K562 (cell line): ENCODE results near the gene PCED1B. TPM values are rescaled to one million over a fixed set of nuclear protein-coding genes. Genes with fewer than 3 reads are reported as not detected.

Source experiments
- AFF1 ChIP-seq, 2 experiments: fragments of 450-650 bp; IDR thresholded peaks; 2 replicates each; pipeline ENCODE4 v1.6.1; 2018; ENCODE audit warnings: mild to moderate bottlenecking in 2 of 2, low read depth in 1 of 2; ENCODE audit not compliant: partially characterized antibody in 2 of 2
- ARNT ChIP-seq, 2 experiments: fragments of 450-650 bp; IDR thresholded peaks; 2 replicates each; pipeline ENCODE4 v1.6.1; 2016; ENCODE audit warnings: mild to moderate bottlenecking in 1 of 2
- CBX8 ChIP-seq: fragments of 200-600 bp; sonication (generic); IDR thresholded peaks from 2 replicates; pipeline ENCODE4 v1.6.1; 2012; ENCODE audit warnings: borderline replicate concordance, mixed run types, low read depth, mild to moderate bottlenecking, moderate library complexity, mixed read lengths, low read length, control low read depth, inconsistent platforms; ENCODE audit not compliant: poor library complexity, severe bottlenecking; ENCODE audit errors: extremely low read depth
- CREM ChIP-seq: IDR thresholded peaks from 2 replicates; pipeline ENCODE4 v1.6.1; 2014; ENCODE audit warnings: antibody characterized with exemption, low read depth
- ERF ChIP-seq: fragments of 450-650 bp; formaldehyde crosslinking; IDR thresholded peaks from 2 replicates; pipeline ENCODE4 v1.4.0; 2020; ENCODE audit warnings: mild to moderate bottlenecking, mixed read lengths
- ILF3 ChIP-seq: fragments of 450-650 bp; IDR thresholded peaks from 2 replicates; pipeline ENCODE4 v1.6.1; 2018; ENCODE audit warnings: antibody characterized with exemption, mild to moderate bottlenecking, moderate library complexity, borderline replicate concordance
- LARP7 ChIP-seq: fragments of 450-650 bp; IDR thresholded peaks from 2 replicates; pipeline ENCODE4 v1.6.1; 2016
- MAFK ChIP-seq: IDR thresholded peaks from 2 replicates; pipeline ENCODE4 v1.6.1; 2011; ENCODE audit warnings: low read length, improper control_type of control experiment
- MTA3 ChIP-seq: fragments of 450-650 bp; formaldehyde crosslinking; IDR thresholded peaks from 2 replicates; pipeline ENCODE4 v1.6.1; 2017; ENCODE audit warnings: mild to moderate bottlenecking, borderline replicate concordance
- NFRKB ChIP-seq: fragments of 450-650 bp; IDR thresholded peaks from 2 replicates; pipeline ENCODE4 v1.6.1; 2016; ENCODE audit warnings: low read depth
- PPARD ChIP-seq: fragments of 250-450 bp; sonication (Bioruptor Pico); IDR thresholded peaks from 2 replicates; pipeline ENCODE4 v1.8.0; 2022; ENCODE audit warnings: inconsistent platforms, mild to moderate bottlenecking, moderate library complexity
- SAFB2 ChIP-seq: fragments of 200-400 bp; formaldehyde crosslinking; IDR thresholded peaks from 2 replicates; pipeline ENCODE4 v1.6.1; 2018; ENCODE audit warnings: borderline replicate concordance, low read length, low read depth, moderate library complexity; ENCODE audit not compliant: severe bottlenecking
- SMARCA5 ChIP-seq: fragments of 450-650 bp; IDR thresholded peaks from 2 replicates; pipeline ENCODE4 v1.6.1; 2016
- XRCC4 ChIP-seq: IDR thresholded peaks from one replicate; pipeline ENCODE4 v1.6.1; 2011; ENCODE audit not compliant: insufficient read depth, insufficient read length; ENCODE audit errors: extremely low read depth
- ZC3H4 ChIP-seq: sonication (generic); formaldehyde crosslinking; IDR thresholded peaks from 2 replicates; pipeline ENCODE4 v1.9.0; 2021; ENCODE audit warnings: missing genetic modification reagents, borderline replicate concordance
- ZNF592 ChIP-seq: fragments of 450-650 bp; IDR thresholded peaks from 2 replicates; pipeline ENCODE4 v1.6.1; 2017; ENCODE audit warnings: antibody characterized with exemption, mild to moderate bottlenecking
- polyA plus RNA-seq, 8 experiments: library from polyadenylated mRNA; depleted of rRNA in 4 of 8; stranded (reverse) in 5 of 8; unstranded in 3 of 8; fragments of >200 nt; fragmentation: Nextera tagmentation in 2 of 8; fragmentation: Illumina TruSeq in 1 of 8; extraction: Ambion mirVana in 2 of 8; extraction: Trizol in 1 of 8; gene quantifications; 2 replicates each; pipeline versions ENCODE4 v1.2.1 to v1.2.3, GENCODE V29; 2011 to 2014; ENCODE audit warnings: inconsistent platforms in 1 of 8, missing spikeins in 1 of 8
- total RNA-seq, 7 experiments: library from RNA; depleted of rRNA in 6 of 7; stranded (reverse); fragments of >200 nt in 6 of 7; fragmentation: Illumina TruSeq in 2 of 7; extraction: Trizol in 2 of 7; gene quantifications; 2 replicates each; pipeline versions ENCODE4 v1.2.1 to v1.2.3, GENCODE V29; 2011 to 2021; ENCODE audit warnings: low replicate concordance in 1 of 7
- TF ChIP-seq, protein P1 (sequence below): fragments of 250-450 bp; sonication (Bioruptor Pico); IDR thresholded peaks from 2 replicates; pipeline ENCODE4 v1.5.0; 2021; ENCODE audit warnings: mild to moderate bottlenecking, moderate library complexity

PCED1B gene
- total and polyA plus RNA-seq, 9 of the 15 experiments (the other 6 are each of a cell fraction or from before 2014, with no cell fraction given), result 1.2 to 9.3 (median 2.5) TPM

DNA sequence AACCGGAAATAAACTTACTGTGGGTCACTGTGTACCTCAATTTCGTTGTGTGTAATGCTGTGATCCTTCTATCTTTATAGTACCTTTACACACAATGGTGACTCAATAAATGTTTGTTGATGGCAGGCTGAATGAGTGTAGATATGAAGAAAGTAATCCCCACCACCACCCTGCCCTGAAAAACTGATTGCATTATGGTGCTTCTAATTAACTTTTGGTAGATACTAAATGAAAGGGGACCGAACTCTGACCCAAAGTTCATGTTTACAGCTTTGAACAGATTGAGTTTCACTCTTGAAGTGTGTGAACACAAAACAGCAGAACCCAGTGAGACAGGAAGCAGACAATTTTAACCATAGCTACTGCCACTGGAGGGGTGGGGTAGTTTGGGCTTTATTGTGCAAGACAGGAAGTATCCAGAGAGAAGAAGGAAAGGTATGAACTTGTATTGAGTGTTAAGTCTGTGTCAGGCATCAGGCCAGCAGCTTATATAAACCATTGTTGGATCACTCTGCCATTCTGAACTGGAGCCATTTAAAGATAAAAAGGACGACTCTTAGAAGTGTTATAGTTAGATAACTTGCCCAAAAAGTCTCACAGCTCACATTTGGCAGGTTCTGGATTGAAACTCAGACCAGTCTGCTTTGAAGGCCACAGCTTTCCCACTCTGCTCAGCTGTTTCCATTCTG, 197.3 kb downstream of the PCED1B start (continued):
- TF ChIP-seq AFF1 (IDR thresholded peaks at IDR 0.05; ENCODE audit: low read depth in 1 of 2, partially characterized antibody in 2 of 2), result peak in 1 of 2 experiments; percentile 27
- no peak for TF ChIP-seq SMARCA5
- TF ChIP-seq ZNF592, result peak; percentile 87
- TF ChIP-seq ARNT (IDR thresholded peaks at IDR 0.05), result no peak; a peak in 1 of 4 replicates
- no peak for TF ChIP-seq CBX8
- no peak for TF ChIP-seq XRCC4
- no peak for TF ChIP-seq ILF3
- TF ChIP-seq MTA3, result no peak
- TF ChIP-seq, protein P1, sequence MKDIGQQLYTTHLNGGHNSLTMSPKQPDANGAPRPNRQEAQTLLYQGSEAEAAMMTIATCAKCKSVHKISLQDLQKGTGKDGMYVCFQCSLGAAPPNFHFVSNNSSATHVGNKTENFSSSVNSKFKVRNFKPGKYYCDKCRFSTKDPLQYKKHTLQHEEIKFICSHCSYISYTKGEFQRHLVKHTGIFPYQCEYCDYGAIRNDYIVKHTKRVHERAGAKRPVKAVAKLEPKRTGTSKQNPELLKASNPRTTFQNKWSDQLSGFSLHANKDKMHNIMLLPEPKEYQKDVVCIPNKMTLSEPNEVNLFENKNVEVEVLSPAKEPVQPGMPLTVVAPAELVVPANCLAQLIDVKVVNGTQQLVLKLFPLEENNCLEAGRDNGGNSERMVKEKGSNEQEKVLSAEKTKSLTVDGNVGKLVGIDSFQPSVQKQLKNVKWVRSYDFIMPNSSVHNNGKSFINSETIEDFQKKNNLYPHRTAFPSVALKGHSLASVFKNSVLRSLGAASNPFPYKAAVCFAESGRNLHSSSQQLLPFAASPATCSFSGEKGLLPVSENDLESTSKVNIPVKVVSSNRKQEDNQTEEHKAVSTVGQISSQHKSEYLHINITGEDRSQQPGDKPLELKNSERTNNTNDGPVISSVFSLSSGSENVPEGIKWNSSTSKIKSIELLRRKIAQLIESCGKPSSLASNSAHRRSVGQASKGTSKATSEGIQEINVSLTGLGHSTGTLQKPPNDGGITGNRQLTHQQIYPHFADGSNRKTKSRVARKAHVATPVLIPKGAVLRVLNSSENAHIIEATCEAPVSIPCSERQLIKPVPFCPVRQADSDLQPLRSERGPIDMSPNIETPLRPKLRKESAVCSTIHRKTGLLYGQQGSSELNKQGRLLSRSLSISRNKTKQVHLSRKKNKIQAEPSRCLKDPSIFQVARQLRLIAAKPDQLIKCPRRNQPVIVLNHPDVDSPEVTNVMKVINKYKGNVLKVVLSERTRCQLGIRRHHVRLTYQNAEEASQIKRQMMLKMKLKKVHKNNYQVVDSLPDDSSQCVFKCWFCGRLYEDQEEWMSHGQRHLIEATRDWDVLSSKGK (CRISPR knock-in tag), result no peak
- TF ChIP-seq CREM, result no peak
- no peak for TF ChIP-seq MAFK
- TF ChIP-seq SAFB2, result no peak
- no peak for TF ChIP-seq ERF (CRISPR knock-in tag)
- no peak for TF ChIP-seq ZC3H4 (CRISPR knock-in tag)
- TF ChIP-seq PPARD (CRISPR knock-in tag), result no peak
- TF ChIP-seq NFRKB, result 0 out of 2 replicates have a peak, but pooled peaks have one; percentile 33
- TF ChIP-seq LARP7, result no peak
